Dermis lymphatic vessel endothelial cell (primary cell): ENCODE data around the gene MITF. TPM values are rescaled to one million over a fixed set of nuclear protein-coding genes. Genes with fewer than 3 reads are reported as not detected.

ENCODE experiments used
- total RNA-seq: library from RNA; depleted of rRNA; stranded (reverse); fragments of >200 nt; gene quantifications from 2 replicates; pipeline ENCODE4 v1.2.1, GENCODE V29; 2014

Gene MITF, protein sequence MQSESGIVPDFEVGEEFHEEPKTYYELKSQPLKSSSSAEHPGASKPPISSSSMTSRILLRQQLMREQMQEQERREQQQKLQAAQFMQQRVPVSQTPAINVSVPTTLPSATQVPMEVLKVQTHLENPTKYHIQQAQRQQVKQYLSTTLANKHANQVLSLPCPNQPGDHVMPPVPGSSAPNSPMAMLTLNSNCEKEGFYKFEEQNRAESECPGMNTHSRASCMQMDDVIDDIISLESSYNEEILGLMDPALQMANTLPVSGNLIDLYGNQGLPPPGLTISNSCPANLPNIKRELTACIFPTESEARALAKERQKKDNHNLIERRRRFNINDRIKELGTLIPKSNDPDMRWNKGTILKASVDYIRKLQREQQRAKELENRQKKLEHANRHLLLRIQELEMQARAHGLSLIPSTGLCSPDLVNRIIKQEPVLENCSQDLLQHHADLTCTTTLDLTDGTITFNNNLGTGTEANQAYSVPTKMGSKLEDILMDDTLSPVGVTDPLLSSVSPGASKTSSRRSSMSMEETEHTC
- total RNA-seq: 4.7 and 7.8 TPM in 2 replicates

DNA sequence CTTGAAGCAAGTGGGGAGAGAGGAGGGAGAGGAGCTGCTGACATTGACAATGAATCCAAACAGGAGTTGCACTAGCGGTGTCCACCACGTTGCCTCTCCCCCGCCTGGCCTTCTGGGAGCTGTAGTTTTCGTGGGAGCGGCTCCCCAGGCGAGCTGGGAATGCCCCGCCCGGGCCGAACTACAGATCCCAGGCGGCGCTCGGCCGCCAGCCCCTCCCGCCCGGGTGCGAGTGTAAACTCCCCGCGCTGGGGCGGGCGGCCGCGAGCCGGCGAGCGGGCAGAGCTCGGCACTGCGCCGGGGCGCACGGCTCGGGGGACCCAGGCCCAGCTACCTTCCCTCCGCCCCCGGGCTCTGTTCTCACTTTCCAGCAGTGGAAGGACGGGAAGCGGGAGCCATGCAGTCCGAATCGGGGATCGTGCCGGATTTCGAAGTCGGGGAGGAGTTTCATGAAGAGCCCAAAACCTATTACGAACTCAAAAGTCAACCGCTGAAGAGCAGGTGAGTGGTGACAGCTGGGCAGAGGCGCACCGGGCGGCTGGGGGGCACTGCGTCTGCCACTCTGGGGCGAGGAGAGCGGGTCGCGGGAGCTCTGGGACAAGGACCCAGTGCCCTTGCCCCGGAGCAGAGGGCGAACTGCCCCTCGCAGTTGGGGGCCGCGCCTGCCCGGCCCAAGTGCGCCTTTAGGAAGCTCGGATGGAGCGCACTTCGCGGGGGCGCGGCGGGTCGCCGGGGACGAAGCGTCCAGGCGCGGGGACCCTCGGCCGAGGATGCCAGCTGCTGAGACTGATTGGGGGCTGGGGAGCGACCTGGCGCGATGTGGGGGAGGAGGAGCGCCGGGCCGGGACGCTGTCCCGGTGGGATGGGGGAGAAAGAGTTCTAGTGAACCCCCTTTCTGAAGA is at the start of gene MITF:
MITF (plus strand) TSS at position 261 of the 899 bp plus-strand sequence; CDS start at position 395, 134 bp downstream.

DNA sequence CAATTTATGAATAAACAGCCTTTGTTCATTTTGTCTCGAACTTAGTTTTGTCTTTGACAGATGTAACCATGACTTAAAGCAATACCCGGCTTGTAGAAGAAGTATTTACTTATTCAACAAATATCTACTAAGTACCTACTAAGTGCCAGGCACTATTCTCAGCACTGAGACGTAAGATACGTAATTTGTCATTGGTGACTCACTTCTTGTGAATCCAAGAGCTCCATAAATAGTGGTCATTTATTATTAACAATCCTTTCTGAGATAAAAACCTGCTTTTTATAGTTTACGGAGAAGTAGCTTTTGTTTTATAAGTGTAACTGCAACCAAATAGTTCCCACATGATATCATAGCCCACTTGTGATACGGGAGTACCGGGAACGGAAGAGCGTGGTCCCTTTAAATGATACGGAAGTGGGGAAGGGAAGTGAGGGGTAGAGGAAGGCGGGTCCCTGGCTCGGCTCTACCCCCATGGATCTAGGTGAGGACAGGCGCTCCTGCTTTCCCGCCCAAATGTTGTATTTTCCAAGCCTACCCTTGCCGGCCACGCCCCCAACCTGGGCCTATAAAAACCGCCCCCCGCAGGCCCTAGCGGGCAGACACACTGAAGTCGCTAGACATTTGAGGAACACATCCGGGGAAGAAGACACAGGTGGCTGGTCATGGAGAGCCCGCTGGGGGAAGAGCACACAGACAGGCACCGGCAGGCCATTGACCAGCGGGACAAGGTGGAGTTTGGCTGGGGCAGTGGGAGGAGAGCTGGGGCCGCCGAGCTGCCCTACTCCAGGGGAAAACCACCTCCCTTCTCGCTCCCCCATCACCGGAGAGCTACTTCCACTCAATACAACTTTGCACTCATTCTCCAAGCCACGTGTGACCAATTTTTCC is 260.1 kb downstream of the MITF start, which contains the start of gene SAMMSON:
SAMMSON (plus strand) TSS at position 594 of the 888 bp plus-strand sequence.

